Thoracic aorta (tissue), 2 donors: ENCODE results near the gene SLPI. TPM values are rescaled to one million over a fixed set of nuclear protein-coding genes. Genes with fewer than 3 reads are reported as not detected.

Source experiments
- ATAC-seq: fragments of 150-250 bp; one replicate; pipeline ENCODE4 v1.8.0; 2017; ENCODE audit warnings: low read depth; ENCODE audit not compliant: insufficient number of reproducible peaks, low FRiP score
- DNase-seq: peaks from one replicate; pipeline ENCODE4 v3.0.0-alpha.2; 2020; ENCODE audit warnings: low spot score
- H3K27ac ChIP-seq, 2 donors: fragments of 200-600 bp; sonication (generic); 1 replicate in 1 of 2; 2 replicates in 1 of 2; pipeline ENCODE4 v1.5.1; 2016; ENCODE audit warnings: mild to moderate bottlenecking in 2 of 2, moderate library complexity in 2 of 2
- H3K27me3 ChIP-seq: fragments of 200-600 bp; sonication (generic); replicated peaks from 2 replicates; pipeline ENCODE4 v1.6.0; 2016; ENCODE audit warnings: mild to moderate bottlenecking; ENCODE audit not compliant: insufficient read depth
- H3K36me3 ChIP-seq: fragments of 200-600 bp; sonication (generic); one replicate; pipeline ENCODE4 v1.5.1; 2016
- H3K4me1 ChIP-seq, 2 donors: fragments of 200-600 bp; sonication (generic); 1 replicate in 1 of 2; 2 replicates in 1 of 2; pipeline versions ENCODE4 v1.5.1 to v1.6.0; 2016; ENCODE audit warnings: low read depth in 2 of 2, mild to moderate bottlenecking in 1 of 2; ENCODE audit not compliant: control insufficient read depth in 1 of 2
- H3K4me3 ChIP-seq: fragments of 200-600 bp; sonication (generic); 2 replicates; pipeline ENCODE4 v1.5.1; 2016; ENCODE audit warnings: mild to moderate bottlenecking
- H3K9me3 ChIP-seq: fragments of 200-600 bp; sonication (generic); 2 replicates; pipeline ENCODE4 v1.5.1; 2016
- total RNA-seq, 2 donors: library from RNA; depleted of rRNA; stranded (reverse); fragments of >200 nt; gene quantifications; one replicate each; pipeline versions ENCODE4 v1.1.0 to v1.2.3, GENCODE V29; 2016
- TF ChIP-seq, protein P1 (sequence below): fragments of 200-600 bp; sonication (generic); IDR thresholded peaks from one replicate; pipeline ENCODE4 v1.5.1; 2019; ENCODE audit warnings: antibody characterized with exemption

The SLPI gene
- total RNA-seq, 2 donors from 2014 or later: 44.3 to 56.0 TPM

DNA sequence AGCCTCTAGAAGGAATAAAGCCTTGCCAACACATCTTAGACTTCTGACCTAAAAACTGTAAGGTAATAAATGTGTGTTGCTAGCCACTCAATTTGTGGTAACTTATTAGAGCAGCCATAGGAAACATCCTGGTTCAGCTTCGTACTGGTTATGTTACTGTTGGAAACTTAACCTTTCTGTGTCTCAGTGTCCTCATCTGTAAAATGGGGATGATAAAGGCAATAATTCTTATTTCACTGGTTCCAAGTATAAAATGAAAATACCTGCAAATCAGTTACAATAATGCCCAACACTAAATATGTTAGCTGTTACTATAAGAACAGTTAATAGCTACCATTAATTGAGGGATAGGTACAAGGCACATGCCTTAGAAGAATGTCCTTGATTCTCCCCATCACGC, 38.0 kb upstream of the SLPI start:
- DNase-seq (no peak), ATAC-seq (no peak)
- TF ChIP-seq, protein P1, sequence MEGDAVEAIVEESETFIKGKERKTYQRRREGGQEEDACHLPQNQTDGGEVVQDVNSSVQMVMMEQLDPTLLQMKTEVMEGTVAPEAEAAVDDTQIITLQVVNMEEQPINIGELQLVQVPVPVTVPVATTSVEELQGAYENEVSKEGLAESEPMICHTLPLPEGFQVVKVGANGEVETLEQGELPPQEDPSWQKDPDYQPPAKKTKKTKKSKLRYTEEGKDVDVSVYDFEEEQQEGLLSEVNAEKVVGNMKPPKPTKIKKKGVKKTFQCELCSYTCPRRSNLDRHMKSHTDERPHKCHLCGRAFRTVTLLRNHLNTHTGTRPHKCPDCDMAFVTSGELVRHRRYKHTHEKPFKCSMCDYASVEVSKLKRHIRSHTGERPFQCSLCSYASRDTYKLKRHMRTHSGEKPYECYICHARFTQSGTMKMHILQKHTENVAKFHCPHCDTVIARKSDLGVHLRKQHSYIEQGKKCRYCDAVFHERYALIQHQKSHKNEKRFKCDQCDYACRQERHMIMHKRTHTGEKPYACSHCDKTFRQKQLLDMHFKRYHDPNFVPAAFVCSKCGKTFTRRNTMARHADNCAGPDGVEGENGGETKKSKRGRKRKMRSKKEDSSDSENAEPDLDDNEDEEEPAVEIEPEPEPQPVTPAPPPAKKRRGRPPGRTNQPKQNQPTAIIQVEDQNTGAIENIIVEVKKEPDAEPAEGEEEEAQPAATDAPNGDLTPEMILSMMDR: no peak
- Histone ChIP-seq H3K4me3 (no peak overlapping the region), H3K27me3 (no peaks in the 10 kb centered on the region), H3K4me1 (peaks cover 0 to 8% of the 10 kb centered on the region in 2 donors), H3K36me3 (no peaks in the 10 kb centered on the region), H3K27ac (no peak overlapping the region), H3K9me3 (no peaks in the 10 kb centered on the region)

DNA sequence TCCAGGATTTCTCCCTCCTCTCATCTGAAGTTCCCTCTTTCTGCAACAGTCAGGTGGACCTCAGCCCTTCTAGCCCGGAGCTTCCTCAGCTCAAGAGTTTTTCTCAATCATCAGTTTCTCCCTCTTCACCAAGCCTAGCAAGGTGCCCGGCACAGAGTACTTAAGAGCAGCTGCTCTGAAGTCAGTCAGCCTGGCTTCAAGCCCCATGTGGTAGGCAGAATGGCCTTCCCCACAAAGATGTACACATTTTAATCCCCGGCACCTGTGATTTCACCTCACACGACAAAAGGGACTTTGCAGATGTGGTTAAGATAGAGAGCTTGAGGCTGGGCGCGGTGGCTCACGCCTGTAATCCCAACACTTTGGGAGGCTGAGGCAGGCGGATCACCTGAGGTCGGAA, 37.2 kb upstream of the SLPI start:
- no peak overlapping the region for H3K4me3 ChIP-seq

DNA sequence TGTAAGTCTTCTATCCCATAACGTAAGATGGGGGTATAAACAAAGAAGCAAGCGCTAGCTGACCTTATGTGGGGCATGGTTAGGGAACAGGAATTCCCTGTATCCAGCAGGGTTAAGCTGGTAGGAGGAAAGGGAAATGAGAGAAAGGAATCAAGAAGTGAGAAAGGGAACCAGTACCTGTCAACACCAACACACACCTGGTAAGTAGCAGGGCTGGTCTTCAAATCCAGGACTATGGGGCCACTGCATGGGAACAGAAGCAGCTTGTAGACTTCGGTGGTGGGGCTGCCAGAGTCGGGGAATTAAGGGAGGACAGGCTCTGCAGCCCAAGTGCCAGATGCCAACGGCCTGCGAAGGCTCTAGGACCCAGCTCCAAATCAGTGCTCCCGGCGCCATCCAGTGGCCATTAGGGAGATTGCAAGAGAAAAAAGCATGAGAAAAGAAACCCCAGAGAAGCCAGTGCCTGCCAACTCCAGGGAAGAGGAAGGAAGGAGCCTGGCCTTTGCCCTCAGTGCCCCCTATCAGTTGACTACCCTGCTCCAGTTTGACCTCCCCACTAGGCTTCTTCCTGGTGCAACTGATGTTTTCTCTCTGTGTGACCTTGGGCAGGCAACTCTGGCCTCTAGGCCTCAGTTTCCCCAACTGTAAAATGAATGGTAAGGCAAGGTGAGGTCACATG, 36.5 kb upstream of the SLPI start:
- ATAC-seq (no peak), DNase-seq (peak; percentile 31)
- H3K27me3 ChIP-seq: no peaks in the 10 kb centered on the region
- H3K36me3 ChIP-seq: no peaks in the 10 kb centered on the region
- TF ChIP-seq, protein P1: peak; percentile 70
- no peak overlapping the region for H3K4me3 ChIP-seq
- no peaks in the 10 kb centered on the region for H3K9me3 ChIP-seq
- peaks cover 0 to 8% of the 10 kb centered on the region in 2 donors for H3K4me1 ChIP-seq
- H3K27ac ChIP-seq: no peak overlapping the region

More for the DNA sequence above, 37.2 kb upstream of the SLPI start:
- no peak for ATAC-seq
- Histone ChIP-seq H3K36me3 (no peaks in the 10 kb centered on the region), H3K4me1 (peaks cover 0 to 8% of the 10 kb centered on the region in 2 donors), H3K27ac (no peak overlapping the region), H3K27me3 (no peaks in the 10 kb centered on the region), H3K9me3 (no peaks in the 10 kb centered on the region)
- TF ChIP-seq, protein P1: no peak
- DNase-seq: no peak

DNA sequence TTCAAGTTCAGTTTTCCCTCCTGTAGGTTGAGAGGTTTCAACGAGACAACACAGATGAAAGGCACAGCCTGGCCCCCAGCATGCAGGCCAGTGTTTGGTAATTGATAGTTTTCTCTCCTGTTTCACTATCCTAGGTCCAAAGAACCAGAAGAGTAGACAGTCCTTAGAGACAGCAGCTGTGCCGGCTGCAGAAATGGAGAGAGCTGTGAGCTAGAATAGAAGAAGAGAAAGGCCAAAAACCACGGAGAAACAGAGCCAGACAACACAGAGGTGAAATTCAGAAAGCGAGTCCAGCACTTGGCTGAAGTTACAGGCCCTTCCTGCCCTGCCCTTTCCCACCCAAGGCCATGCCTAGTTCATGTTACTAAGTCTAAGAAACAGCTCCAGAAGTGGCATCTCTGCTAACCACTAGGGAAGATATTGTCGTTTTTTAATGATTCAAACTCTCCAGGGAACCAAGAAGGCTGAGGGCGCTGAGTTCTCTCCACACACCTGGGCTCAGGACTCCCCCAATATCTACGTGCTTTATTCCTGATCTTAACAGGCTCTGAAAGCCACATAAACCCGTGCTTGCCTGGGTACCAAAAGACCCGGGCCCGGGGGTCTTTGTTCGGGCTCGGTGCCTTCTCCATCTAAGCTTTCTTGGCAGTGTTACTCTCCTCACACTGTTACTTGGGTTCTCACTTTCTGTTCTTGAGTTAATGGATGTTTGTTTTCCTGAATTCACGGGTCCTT, 35.7 kb upstream of the SLPI start:
- no peaks in the 10 kb centered on the region for H3K27me3 ChIP-seq
- H3K27ac ChIP-seq: no peak overlapping the region
- TF ChIP-seq, protein P1: no peak

DNA sequence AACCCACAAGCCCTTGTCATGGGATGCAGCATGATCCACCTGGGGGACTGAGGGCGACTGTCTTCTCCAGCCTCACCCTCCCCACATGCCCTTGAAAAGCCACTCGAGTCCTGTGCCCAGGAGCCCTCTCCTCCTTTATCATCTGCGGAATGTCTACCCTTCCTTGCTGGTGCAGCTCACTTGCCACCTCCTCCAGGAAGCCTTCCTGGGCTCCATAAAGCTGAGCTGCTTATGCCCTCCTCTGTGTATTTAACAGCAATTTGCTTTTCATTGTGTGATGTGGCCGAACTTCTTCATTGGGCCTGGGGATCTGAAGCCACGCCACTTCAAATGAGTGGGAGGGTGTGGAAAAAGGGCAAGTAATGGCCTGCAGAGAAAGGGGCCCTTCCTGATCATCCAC, 34.5 kb upstream of the SLPI start:
- Histone ChIP-seq H3K9me3 (no peaks in the 10 kb centered on the region), H3K4me1 (peaks cover 0 to 8% of the 10 kb centered on the region in 2 donors), H3K27ac (no peak overlapping the region), H3K27me3 (no peaks in the 10 kb centered on the region), H3K4me3 (no peak overlapping the region), H3K36me3 (no peaks in the 10 kb centered on the region)
- TF ChIP-seq, protein P1: no peak
- DNase-seq (no peak), ATAC-seq (no peak)

More for the DNA sequence above, 35.7 kb upstream of the SLPI start:
- Histone ChIP-seq H3K4me1 (peaks cover 0 to 8% of the 10 kb centered on the region in 2 donors), H3K36me3 (no peaks in the 10 kb centered on the region), H3K9me3 (no peaks in the 10 kb centered on the region), H3K4me3 (no peak overlapping the region)
- ATAC-seq (no peak), DNase-seq (no peak)
